AG04450 (cell line): ENCODE measurements around the gene KLHDC1. TPM values are rescaled to one million over a fixed set of nuclear protein-coding genes. Genes with fewer than 3 reads are reported as not detected.

Experiments used
- CTCF ChIA-PET: fragments of 300-600, 350-600 bp; formaldehyde crosslinking; extraction: SDS; loops from one replicate; lab custom pipeline; 2022; ENCODE audit warnings: antibody characterized with exemption, inconsistent platforms; lab: Charles Lee
- POLR2A ChIA-PET: fragments of 350-600 bp; formaldehyde crosslinking; extraction: SDS; loops from one replicate; lab custom pipeline; 2021; ENCODE audit warnings: antibody characterized with exemption, inconsistent platforms; lab: Yijun Ruan, JAX
- DNase-seq: peaks from one replicate; pipeline ENCODE4 v3.0.0-alpha.2; 2011; ENCODE audit warnings: low read depth, low spot score
- H3K27ac ChIP-seq: one replicate; pipeline ENCODE4 v1.5.1; 2012; ENCODE audit warnings: low read depth, low read length, control low read depth
- H3K27me3 ChIP-seq: one replicate; pipeline ENCODE4 v1.6.0; 2012; ENCODE audit warnings: low read length; ENCODE audit not compliant: control insufficient read depth, insufficient read depth
- H3K4me3 ChIP-seq: 2 replicates; pipeline ENCODE4 v1.5.1; 2011; ENCODE audit warnings: mild to moderate bottlenecking, low read depth, low read length, control low read depth
- H3K9me3 ChIP-seq: 2 replicates; pipeline ENCODE4 v1.5.1; 2012; ENCODE audit warnings: low read length; ENCODE audit not compliant: control insufficient read depth, insufficient read depth
- polyA plus RNA-seq: library from polyadenylated mRNA; depleted of rRNA; stranded (reverse); fragments of >200 nt; gene quantifications from 2 replicates; pipeline ENCODE4 v1.2.3, GENCODE V29; 2011
- TF ChIP-seq, protein P1 (sequence below): IDR thresholded peaks from 2 replicates; pipeline ENCODE4 v1.5.1; 2011; ENCODE audit warnings: low read depth, low read length, control low read depth, inconsistent platforms

Gene KLHDC1
- polyA plus RNA-seq, 1 experiment, result 1.2 TPM

GRCh38 chr14:49686425-49686824 is 6.5 kb upstream of the KLHDC1 start:
- Histone ChIP-seq H3K4me3 (no peak overlapping the region), H3K9me3 (no peaks in the 10 kb centered on the region), H3K27me3 (no peaks in the 10 kb centered on the region), H3K27ac (no peak overlapping the region)
- POLR2A ChIA-PET, result interaction anchor here (1.0 kb wide), 1 partner anchor 81 kb away, joined by 5 read pairs; the partner anchor contains the start of gene KLHDC2
- DNase-seq, result no peak
- CTCF ChIA-PET, result no interaction called here
- TF ChIP-seq, protein P1, sequence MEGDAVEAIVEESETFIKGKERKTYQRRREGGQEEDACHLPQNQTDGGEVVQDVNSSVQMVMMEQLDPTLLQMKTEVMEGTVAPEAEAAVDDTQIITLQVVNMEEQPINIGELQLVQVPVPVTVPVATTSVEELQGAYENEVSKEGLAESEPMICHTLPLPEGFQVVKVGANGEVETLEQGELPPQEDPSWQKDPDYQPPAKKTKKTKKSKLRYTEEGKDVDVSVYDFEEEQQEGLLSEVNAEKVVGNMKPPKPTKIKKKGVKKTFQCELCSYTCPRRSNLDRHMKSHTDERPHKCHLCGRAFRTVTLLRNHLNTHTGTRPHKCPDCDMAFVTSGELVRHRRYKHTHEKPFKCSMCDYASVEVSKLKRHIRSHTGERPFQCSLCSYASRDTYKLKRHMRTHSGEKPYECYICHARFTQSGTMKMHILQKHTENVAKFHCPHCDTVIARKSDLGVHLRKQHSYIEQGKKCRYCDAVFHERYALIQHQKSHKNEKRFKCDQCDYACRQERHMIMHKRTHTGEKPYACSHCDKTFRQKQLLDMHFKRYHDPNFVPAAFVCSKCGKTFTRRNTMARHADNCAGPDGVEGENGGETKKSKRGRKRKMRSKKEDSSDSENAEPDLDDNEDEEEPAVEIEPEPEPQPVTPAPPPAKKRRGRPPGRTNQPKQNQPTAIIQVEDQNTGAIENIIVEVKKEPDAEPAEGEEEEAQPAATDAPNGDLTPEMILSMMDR, result no peak

GRCh38 chr14:49687942-49688700 is 4.8 kb upstream of the KLHDC1 start, which contains the start of gene POLE2:
Gene POLE2, minus strand, starts transcription at chr14:49688214. Its CDS starts 11 bp downstream, at chr14:49688203.
- Histone ChIP-seq H3K9me3 (no peaks in the 10 kb centered on the region), H3K27me3 (no peaks in the 10 kb centered on the region), H3K27ac (peak within 1 kb of the TSS; percentile 68), H3K4me3 (peak within 1 kb of the TSS; percentile 62)
- ChIA-PET CTCF (no interaction called here), POLR2A (interaction anchor here (0.6 to 2.4 kb wide), 3 partner anchors 54 to 963 kb away, joined by 3 to 9 read pairs (median 6); partner anchors contain the start of genes DNAAF2 and KLHDC2)
- no peak for DNase-seq
- TF ChIP-seq, protein P1, result no peak

GRCh38 chr14:49688701-49689030 is 4.3 kb upstream of the KLHDC1 start:
- Histone ChIP-seq H3K27ac (no peak overlapping the region), H3K27me3 (no peaks in the 10 kb centered on the region), H3K4me3 (no peak overlapping the region), H3K9me3 (no peaks in the 10 kb centered on the region)
- POLR2A ChIA-PET, result interaction anchor here (1.3 to 2.4 kb wide), 2 partner anchors 54 to 79 kb away, joined by 6 to 9 read pairs; partner anchors contain the start of genes DNAAF2 and KLHDC2
- CTCF ChIA-PET, result no interaction called here
- TF ChIP-seq, protein P1, result no peak
- DNase-seq, result no peak

GRCh38 chr14:49691031-49691430 is 1.9 kb upstream of the KLHDC1 start:
- Histone ChIP-seq H3K9me3 (no peaks in the 10 kb centered on the region), H3K4me3 (no peak overlapping the region), H3K27me3 (no peaks in the 10 kb centered on the region), H3K27ac (no peak overlapping the region)
- TF ChIP-seq, protein P1, result no peak
- POLR2A ChIA-PET, result interaction anchor here (1.5 kb wide), 1 partner anchor 77 kb away, joined by 4 read pairs; the partner anchor contains the start of gene KLHDC2
- CTCF ChIA-PET, result interaction anchor here (1.2 kb wide), 1 partner anchor 57 kb away, joined by 3 read pairs; no protein-coding TSS in a partner anchor
- no peak for DNase-seq
